Skin epidermis (tissue), 12 donors: Measurements from ENCODE around the gene FEZ2.
A peak's percentile ranks its signal among the peaks of the same experiment; 100 is the strongest.

Experiments
- H3K27ac ChIP-seq, 21 experiments: fragments of 200-600 bp; sonication (generic) in 11 of 21; one replicate each; pipeline ENCODE4 v1.5.0; 2020; ENCODE audit warnings: mild to moderate bottlenecking in 3 of 21, inconsistent platforms in 2 of 21, moderate library complexity in 2 of 21
- H3K4me3 ChIP-seq, 7 experiments: fragments of 200-600 bp; sonication (generic) in 2 of 7; one replicate each; pipeline ENCODE4 v1.5.0; 2020; ENCODE audit warnings: inconsistent platforms in 2 of 7, mild to moderate bottlenecking in 2 of 7, moderate library complexity in 1 of 7

Gene FEZ2

DNA sequence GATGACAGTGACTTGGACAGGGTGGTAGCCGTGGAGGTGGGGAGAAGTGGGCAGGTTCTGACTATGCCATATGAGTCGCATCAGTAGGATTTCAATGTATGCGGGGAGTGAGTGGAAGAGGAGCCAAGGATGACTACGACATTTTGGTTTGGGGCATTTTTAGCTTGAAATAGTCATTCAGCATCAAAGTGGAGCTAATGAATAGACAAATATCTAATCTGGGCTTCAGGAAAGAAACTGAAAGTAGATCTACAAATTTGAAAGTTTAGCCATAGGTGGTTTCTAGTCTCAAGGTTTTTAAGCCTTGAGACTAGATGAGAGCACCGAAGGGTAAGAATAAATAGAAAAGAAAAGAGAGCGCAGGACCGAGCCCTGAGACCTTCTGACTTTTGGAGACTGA is 58.3 kb downstream of the FEZ2 start:
- Histone ChIP-seq H3K4me3 (no peak overlapping the region), H3K27ac (no peak overlapping the region)

DNA sequence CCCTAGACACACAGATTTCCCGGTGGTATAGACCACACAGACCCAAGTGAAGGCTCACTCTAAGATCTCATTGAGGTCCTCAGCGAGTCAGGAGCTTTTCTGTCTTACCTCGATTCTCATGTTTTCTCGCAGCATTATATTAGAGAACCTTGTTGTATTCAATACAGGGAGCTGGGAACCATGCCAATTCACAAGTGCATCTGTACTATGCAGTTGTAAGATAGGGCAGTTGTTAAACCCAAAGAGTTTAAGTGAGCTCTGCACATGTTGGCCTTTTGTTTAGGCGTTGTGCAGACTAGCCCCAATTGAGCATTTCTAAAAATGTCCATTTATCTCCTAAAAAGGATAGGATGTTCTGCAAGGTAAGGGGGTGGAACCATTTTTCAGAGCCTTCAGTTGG is 59.6 kb downstream of the FEZ2 start:
- Histone ChIP-seq H3K4me3 (no peak overlapping the region), H3K27ac (no peak overlapping the region)

DNA sequence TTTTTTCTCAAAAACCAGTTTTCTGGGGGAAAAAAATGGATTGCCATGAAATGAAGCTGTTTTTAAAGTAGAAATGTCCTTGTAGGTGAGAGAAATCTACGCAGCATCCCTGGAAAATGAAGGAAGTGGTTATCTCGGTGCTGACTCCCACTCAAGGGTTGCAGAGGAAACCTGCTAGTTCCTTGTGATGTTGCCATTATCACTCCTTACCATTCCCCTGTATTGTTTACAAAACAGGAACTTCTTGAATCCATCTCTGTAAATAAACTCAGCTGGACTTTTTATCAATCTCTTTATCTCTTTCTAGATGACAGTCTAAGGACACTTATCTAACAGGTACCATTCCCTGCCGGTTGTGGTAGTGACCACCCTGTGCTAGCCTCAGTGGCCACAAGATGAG is 61.2 kb downstream of the FEZ2 start:
- H3K27ac ChIP-seq: no peak overlapping the region
- H3K4me3 ChIP-seq: no peak overlapping the region

DNA sequence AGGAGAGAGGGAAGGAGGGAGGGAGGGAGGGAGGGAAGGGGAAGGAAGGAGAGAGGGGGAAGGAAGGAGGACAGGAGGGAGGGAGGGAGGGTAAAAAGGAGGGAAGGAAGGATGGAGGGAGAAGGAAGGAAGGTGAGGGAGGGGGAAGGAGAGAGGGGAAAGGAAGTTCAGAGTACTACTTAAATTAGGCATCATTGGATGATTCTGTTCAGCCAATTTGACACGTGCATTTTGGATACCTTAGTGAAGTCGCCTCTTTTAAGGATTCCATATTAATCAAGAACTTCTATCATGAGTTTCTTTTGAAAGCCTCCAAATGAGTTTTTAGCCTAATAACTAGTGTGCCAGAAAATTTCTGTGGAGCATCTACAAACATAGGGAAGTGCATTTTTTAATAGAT is 62.9 kb downstream of the FEZ2 start:
- H3K4me3 ChIP-seq: no peak overlapping the region
- H3K27ac ChIP-seq: no peak overlapping the region

DNA sequence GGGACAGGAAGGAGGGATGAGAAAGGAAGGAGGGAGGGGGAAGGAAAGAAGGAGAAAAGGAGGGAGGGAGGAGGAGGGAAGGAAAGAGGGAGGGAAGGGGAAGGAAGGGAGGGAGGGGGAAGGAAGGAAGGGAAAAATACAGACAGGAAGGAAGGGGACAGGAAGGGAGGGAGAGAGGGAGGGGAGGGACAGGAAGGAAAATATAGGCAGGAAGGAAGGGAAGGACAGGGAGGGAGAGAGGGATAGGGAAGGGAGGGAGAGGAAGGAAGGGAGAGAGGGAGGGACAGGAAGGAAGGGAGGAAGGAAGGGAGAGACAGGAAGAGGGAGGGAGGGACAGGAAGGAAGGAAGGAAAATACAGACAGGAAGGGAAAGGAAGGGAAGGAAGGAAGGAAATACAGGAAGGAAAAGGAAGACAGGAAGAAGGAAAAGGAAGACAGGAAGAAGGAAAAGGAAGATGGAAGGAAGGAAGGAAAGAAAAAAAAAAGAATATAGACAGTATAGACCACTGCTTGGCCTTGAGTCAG is 63.6 kb downstream of the FEZ2 start:
- H3K27ac ChIP-seq: peak overlapping the region in 1 of 21 experiments; percentile 25
- H3K4me3 ChIP-seq: no peak overlapping the region

DNA sequence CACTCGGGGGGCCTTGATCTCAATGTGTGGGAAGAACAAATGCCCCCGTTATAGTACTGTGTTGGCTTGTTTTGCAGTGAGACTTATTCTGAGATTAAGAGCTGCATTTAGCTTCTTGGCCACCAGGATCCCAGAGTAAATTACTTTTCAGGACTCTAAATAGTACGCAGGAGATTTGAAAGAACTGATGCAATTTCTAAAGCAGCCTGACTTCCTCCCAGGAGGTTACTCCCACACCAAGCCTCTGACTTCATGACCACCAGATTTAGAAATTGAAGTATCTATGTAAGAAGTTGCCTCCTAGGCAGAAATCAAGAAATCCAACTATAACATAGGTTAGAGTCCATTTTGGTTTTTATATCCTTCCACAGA is 67.0 kb downstream of the FEZ2 start:
- no peak overlapping the region for H3K4me3 ChIP-seq
- H3K27ac ChIP-seq: peak overlapping the region in 4 of 21 experiments; percentile 15 to 30 (median 22)

DNA sequence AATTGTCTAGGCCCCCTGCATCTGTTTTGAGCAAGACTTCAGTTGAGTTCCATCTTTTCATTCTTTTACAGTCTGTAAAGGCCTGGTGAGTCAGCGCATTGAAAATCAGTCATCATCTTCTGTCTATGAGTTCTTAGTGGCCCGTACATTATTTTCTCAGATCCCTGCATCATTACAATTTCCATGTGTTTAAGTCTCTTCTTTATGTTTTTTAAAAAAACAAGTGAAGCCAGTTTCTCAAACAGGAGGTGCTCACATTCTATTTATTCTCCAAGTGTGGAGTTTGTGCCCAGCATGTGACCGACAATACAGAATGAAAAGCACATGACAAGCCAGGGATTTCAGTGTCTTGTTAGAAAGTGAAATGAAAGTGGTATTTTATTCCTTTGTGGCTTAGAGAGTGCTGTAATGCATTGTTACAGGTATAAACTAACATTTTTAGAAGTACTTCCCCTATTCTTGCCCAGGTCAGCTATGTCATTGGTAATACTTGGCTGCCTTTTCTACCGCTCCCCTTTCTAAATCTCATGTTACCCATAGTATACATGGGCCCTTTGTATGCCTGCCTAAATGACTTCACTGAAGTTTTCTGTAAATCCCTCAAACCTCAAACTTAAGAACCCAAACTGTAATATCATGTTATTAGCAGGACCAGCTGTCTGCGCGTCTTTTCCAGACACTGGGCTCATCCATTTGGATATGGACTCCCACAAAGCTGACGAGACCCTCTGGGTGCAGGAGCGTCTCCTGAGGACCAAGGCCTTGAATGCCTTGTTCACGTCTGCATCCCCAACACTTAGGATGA is 67.6 kb downstream of the FEZ2 start:
- Histone ChIP-seq H3K4me3 (no peak overlapping the region), H3K27ac (peak overlapping the region in 4 of 21 experiments; percentile 15 to 24 (median 18))

DNA sequence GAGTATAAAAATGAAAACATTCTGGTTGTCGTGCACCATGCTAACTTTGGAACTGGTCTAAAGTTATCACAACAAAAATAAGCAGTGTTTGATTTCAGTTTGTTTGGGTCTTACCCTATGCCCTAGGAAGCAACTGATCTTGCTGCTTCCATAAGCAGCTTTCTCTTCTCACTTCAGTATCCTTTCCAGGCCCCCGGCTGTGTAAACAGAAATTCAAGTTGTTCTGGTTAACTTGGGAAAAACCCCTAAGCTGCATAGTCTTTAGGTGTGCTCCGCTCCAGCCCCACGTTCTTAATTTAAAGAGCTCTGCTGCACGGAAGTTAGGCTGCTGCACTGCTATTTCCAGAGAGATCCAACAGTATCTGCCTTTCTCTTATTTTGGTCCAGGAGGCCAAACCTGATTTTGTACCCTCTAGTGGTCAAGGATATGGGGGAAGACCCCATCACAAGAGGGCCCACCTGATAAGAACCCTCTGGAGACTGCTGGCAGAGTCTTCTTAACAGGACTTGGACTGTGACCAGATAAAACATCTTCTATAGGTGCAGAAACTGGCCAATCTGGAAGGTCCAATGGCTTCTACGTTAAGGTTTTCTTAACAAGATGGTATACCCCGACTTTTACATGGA is 69.1 kb downstream of the FEZ2 start:
- peak overlapping the region in 2 of 21 experiments; percentile 5 to 10 for H3K27ac ChIP-seq

DNA sequence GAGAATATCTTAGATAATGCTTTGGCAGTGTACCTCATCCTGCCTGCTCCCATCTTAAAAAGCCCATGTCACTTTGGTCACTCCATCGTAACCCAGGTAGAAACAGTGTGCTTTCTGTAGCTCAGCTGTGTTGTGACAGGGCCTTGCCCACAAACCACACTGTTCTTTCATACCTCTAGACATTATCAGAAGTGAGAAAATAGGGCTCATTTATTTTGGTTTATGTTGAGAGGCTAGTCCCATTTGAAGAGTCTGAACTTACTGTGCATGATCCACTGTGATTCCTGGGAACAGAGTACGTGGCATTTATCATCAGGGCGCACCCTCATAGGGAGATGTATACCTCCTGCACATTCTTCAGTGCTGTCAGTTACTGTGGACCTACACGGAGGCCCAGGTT is 69.7 kb downstream of the FEZ2 start:
- Histone ChIP-seq H3K4me3 (no peak overlapping the region), H3K27ac (no peak overlapping the region)

More for the DNA sequence above, 69.1 kb downstream of the FEZ2 start:
- no peak overlapping the region for H3K4me3 ChIP-seq

DNA sequence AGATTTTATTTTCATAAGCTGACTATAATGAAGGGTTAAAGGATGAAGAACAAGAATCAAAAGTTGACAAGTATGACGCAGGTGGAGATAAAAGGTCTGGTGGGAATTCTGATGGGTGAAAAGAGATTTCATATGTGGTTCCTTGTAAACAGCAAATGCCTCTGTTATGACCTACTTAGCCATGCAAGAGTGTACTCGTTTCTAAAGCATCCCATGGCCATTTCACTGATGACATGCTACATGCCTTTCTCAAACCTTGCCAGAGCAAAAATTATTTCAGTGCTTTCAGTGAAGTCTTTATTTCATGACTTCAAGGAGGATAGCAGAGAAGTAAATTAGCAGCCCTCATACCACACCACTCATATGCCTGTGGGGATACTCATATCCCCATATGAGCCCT is 71.7 kb downstream of the FEZ2 start:
- Histone ChIP-seq H3K27ac (no peak overlapping the region), H3K4me3 (no peak overlapping the region)

DNA sequence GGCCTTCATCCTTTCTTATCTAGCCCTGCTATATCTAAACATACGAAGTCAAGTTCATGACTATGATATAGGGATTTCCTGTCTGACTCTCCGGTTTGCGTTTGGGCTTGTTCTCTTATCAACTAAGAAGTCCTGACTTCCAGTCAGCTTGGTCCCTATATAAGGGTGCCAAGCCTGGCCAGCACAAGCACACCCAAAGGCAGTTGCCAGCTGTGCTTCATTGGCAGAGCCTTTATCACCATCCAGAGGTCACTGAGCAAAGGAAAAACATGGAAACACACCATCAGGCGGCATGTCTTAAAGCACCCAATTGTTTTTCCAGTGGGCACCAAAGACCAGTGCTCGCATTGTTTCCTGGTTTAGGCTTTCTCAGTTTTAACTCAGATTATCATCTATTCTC is 72.7 kb downstream of the FEZ2 start:
- H3K27ac ChIP-seq: no peak overlapping the region
- H3K4me3 ChIP-seq: no peak overlapping the region

DNA sequence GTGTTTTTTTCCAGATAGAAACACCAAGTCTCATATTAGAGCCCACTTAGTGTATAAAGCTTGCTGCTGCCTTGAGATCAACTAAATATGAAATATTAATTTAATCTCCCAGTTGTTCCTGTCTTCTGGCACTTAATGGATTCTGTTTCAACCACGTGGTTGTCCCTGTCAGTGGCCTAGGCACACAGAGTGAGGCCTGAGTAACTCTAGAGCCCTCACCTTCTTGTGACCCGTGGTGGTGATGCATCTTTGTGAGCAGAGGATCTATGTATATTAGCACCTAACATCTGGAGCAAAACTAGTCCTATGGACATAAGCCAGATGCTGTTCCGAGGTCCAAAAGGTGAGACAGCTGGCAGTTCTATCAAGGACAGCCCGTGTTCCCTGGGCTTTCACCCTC is 74.8 kb downstream of the FEZ2 start:
- H3K27ac ChIP-seq: no peak overlapping the region
- H3K4me3 ChIP-seq: no peak overlapping the region

DNA sequence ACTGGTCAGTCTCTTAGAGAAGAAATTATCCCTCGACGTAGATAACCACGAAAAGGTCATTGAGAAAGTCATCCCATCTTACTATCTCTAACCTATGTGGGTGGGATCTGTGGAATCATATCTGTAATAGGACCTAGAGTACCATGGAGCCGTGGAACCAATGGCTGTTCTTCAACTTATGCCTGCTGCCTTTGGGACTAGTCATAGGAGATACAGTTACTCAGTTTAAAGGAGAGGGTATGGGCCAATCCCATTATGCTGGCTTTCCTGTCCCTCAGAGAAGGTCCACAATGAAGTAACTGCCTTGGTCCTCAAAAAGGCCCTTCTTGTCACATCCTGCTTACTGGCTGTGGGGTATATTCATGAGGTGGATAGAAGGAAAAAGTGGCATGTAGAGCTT is 77.5 kb downstream of the FEZ2 start:
- no peak overlapping the region for H3K27ac ChIP-seq
- no peak overlapping the region for H3K4me3 ChIP-seq

DNA sequence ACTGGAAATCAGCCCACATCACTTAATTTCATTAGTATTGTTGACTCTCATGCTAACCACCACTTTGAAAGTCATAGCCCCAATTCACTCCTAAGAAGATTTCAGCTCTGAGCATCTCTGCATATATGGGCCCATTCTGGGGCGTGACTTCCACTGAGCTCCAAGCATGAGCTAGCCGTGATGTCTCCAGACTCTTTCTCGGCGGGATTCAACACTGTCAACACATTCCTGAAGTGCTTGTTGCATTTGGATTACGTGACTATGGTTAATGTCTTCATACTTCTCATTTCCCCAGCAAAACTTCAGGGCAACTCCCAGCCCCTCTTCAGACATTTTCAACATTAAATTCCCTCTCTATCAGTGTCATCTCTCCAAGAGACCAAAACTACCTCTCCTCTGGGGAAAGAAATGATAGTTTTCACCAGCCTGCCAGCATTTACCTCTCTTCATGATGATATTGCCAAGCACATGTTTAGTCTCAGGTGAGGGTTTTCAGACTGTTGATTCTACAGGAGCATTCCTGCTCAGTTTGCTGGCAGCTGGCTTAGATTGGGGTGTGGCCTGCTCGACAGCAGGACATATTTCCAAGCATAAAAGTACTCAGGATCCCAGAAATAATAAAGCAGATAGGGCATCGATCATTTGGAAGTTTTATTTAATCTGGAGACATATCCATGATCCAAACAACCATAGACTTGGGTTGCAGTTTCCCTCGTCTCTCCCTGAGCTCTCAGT is 81.7 kb downstream of the FEZ2 start:
- H3K4me3 ChIP-seq: no peak overlapping the region
- H3K27ac ChIP-seq: no peak overlapping the region

DNA sequence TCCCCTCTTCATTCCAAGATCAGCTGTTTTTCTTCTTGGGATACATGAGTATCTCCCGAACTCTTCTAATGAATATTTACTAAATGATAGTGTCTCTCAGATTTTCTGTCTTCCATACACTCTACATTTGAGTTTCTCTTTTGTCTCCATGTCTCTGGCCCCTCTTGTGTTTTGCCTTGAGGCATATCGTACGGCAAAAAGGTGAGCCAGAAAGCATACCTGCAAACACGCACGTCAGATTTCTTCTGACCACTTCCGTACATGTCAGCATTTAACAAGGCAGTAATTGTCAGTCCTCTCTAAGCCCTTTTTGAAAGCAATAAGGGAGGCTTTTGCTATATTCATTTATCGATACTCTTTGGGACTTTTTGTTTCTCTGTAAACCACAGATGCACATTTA is 82.4 kb downstream of the FEZ2 start:
- Histone ChIP-seq H3K27ac (no peak overlapping the region), H3K4me3 (no peak overlapping the region)

DNA sequence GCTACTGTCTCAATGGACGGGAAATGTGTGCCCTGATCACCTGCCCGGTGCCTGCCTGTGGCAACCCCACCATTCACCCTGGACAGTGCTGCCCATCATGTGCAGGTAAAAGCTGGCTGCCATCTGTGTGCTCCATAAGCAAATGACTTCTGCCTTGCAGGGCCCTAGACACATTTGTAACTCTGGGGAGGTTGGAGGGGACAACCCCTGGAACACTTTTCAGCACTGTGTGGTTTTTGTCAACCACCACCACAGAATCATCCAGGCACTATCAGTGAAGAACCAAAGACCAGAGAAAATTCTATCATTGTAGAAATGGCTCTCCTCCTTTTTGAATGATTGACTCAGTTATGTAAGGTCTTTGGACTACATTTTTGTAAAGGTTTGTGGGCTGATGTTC is 84.3 kb downstream of the FEZ2 start:
- Histone ChIP-seq H3K27ac (no peak overlapping the region), H3K4me3 (no peak overlapping the region)

DNA sequence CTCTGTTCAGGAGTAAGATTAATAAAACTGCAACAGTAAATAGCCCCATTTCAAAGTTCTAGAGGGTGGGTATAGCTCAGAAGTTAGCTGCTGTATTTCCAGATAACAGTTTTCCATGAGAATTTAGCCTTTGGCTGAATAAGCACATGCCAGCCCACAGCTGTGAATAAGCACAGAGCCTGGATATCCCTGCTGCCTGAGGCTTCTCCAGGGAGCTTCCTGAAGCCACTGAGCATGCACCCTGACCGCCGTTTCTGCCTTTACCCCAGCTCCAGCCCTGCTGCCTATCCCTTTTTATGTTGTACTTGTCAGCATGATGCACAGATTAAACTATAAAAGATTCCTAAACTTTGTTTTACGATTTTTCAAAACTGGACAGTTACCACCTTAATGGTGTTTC is 85.3 kb downstream of the FEZ2 start:
- Histone ChIP-seq H3K4me3 (no peak overlapping the region), H3K27ac (no peak overlapping the region)

DNA sequence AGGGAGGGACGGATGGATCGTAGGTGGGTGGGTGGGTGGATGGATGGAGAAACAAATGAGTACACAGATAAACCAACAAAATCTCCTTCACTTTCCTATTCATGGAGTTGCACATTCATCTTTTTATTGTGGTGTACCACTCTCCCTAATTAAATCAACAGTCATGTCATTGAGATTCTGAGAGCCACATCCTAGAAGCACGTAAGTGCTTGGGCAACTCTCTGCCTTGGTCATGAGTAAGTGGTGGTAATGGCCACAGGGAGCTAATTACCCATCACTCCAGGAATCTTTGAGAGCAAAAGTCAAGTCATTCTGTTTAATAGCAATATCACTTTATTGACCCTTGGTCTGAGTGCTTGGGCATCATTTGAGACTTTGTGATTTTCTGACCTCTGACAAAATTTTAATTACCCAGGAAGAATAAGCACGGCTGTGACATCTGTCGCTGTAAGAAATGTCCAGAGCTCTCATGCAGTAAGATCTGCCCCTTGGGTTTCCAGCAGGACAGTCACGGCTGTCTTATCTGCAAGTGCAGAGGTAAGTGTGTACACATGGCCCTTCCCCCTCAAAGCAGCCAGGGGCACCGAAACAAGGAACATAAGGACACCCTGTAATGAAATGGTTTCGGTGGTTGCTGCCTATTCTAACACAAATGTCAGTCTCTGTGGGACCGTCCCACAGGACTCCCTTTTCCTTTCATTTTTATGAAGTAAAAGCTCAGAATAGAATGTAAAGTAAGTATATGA is 85.9 kb downstream of the FEZ2 start:
- no peak overlapping the region for H3K4me3 ChIP-seq
- H3K27ac ChIP-seq: no peak overlapping the region

DNA sequence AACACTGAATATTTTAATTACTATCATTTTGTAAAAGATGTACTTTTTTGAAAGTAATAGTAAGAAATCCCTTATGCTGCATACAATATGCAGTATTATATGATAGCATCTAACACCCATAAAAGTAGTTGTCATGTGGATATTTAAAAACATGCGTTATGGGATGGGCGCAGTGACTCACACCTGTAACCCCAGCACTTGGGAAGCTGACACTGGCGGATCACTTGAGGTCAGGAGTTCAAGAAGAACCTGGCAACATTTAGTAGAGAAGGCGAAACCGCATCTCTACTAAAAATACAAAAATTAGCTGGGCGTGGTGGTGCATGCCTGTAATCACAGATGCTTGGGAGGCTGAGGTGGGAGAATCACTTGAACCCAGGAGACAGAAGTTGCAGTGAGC is 88.9 kb downstream of the FEZ2 start:
- H3K4me3 ChIP-seq: no peak overlapping the region
- no peak overlapping the region for H3K27ac ChIP-seq

DNA sequence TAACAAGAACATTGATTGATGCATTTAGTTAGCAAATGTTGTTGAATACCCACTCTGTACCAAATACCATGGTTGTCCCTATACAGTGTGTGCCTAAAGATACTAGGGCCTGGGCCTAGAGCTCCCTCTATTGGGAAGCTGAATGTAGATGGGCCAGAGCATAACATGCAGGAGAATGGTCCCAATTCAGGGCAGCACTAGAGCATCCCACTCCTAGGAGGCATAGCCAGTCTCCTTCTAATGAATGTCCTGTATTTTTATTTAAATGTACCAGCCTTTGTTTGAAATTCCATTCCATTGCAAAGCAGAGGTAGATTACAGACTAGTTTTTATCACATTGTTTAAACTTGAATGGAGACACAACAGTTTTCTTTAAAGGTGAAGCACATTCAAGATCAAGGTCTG is 90.6 kb downstream of the FEZ2 start:
- H3K4me3 ChIP-seq: no peak overlapping the region
- no peak overlapping the region for H3K27ac ChIP-seq
